GM12878 (cell line): ENCODE results near the gene GPC6.

Experiments
- CEBPB ChIP-seq, 2 experiments: fragments of 150-350 bp in 1 of 2; IDR thresholded peaks; 2 replicates each; pipeline ENCODE4 v1.6.1; 2012 to 2014; ENCODE audit warnings: low read depth in 2 of 2, low read length in 2 of 2, borderline replicate concordance in 1 of 2, inconsistent platforms in 1 of 2
- PAX8 ChIP-seq: fragments of 450-650 bp; IDR thresholded peaks from 2 replicates; pipeline ENCODE4 v1.6.1; 2017; ENCODE audit warnings: mild to moderate bottlenecking, moderate library complexity
- POLR2AphosphoS5 ChIP-seq: IDR thresholded peaks from 2 replicates; pipeline ENCODE4 v1.6.1; 2011; ENCODE audit warnings: mild to moderate bottlenecking, low read length, inconsistent platforms
- RCOR1 ChIP-seq: conservative IDR thresholded peaks from 2 replicates; pipeline ENCODE4 v1.6.1; 2012; ENCODE audit warnings: low read depth, low read length, improper control_type of control experiment
- REST ChIP-seq: IDR thresholded peaks from 2 replicates; pipeline ENCODE4 v1.6.1; 2012; ENCODE audit warnings: mild to moderate bottlenecking, low read depth, low read length
- SIN3A ChIP-seq: IDR thresholded peaks from 2 replicates; pipeline ENCODE4 v1.6.1; 2012; ENCODE audit warnings: low read depth, low read length, improper control_type of control experiment
- SUZ12 ChIP-seq: fragments of 200-600 bp; sonication (generic); IDR thresholded peaks from one replicate; pipeline ENCODE4 v1.6.1; 2018; ENCODE audit warnings: antibody characterized with exemption, mild to moderate bottlenecking; ENCODE audit not compliant: unreplicated experiment
- TCF7 ChIP-seq: IDR thresholded peaks from 2 replicates; pipeline ENCODE4 v1.6.1; 2014; ENCODE audit warnings: antibody characterized with exemption, borderline replicate concordance
- ZZZ3 ChIP-seq: IDR thresholded peaks from 2 replicates; pipeline ENCODE4 v1.6.1; 2011; ENCODE audit warnings: low read depth; ENCODE audit not compliant: control insufficient read depth, insufficient read length
- TF ChIP-seq, protein P1 (sequence below), 3 experiments: IDR thresholded peaks in 2 of 3; conservative IDR thresholded peaks in 1 of 3; 2 replicates each; pipeline ENCODE4 v1.5.1; 2011; ENCODE audit warnings: low read depth in 3 of 3, low read length in 3 of 3, mild to moderate bottlenecking in 3 of 3, control low read depth in 2 of 3, moderate library complexity in 2 of 3, inconsistent platforms in 1 of 3, mixed read lengths in 1 of 3; ENCODE audit not compliant: control insufficient read depth in 2 of 3, insufficient read depth in 1 of 3; ENCODE audit errors: extremely low read depth in 1 of 3

GRCh38 chr13:94020833-94021232, 794.2 kb downstream of the GPC6 start:
- no peak for TF ChIP-seq TCF7
- TF ChIP-seq RCOR1, result no peak
- no peak for TF ChIP-seq POLR2AphosphoS5
- no peak for TF ChIP-seq SIN3A
- TF ChIP-seq, protein P1, sequence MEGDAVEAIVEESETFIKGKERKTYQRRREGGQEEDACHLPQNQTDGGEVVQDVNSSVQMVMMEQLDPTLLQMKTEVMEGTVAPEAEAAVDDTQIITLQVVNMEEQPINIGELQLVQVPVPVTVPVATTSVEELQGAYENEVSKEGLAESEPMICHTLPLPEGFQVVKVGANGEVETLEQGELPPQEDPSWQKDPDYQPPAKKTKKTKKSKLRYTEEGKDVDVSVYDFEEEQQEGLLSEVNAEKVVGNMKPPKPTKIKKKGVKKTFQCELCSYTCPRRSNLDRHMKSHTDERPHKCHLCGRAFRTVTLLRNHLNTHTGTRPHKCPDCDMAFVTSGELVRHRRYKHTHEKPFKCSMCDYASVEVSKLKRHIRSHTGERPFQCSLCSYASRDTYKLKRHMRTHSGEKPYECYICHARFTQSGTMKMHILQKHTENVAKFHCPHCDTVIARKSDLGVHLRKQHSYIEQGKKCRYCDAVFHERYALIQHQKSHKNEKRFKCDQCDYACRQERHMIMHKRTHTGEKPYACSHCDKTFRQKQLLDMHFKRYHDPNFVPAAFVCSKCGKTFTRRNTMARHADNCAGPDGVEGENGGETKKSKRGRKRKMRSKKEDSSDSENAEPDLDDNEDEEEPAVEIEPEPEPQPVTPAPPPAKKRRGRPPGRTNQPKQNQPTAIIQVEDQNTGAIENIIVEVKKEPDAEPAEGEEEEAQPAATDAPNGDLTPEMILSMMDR (IDR thresholded peaks at IDR 0.05 in 2 of 3, conservative IDR thresholded peaks at IDR 0.05 in 1 of 3; ENCODE audit: control insufficient read depth in 2 of 3, extremely low read depth in 1 of 3, insufficient read depth in 1 of 3, low read depth in 3 of 3, low read length in 3 of 3), result no peak
- TF ChIP-seq REST, result no peak
- no peak for TF ChIP-seq PAX8
- TF ChIP-seq ZZZ3, result no peak
- TF ChIP-seq CEBPB (IDR thresholded peaks at IDR 0.05; ENCODE audit: borderline replicate concordance in 1 of 2, low read depth in 2 of 2, low read length in 2 of 2), result no peak
- TF ChIP-seq SUZ12, result no peak
